22Rv1 (cell line): ENCODE measurements around the gene OVOL2.

Experiments used
- H3K27ac ChIP-seq: fragments of 450-650 bp; 2 replicates; pipeline ENCODE4 v1.5.1; 2017
- ZFX ChIP-seq: fragments of 450-650 bp; IDR thresholded peaks from 2 replicates; pipeline ENCODE4 v1.6.1; 2017; ENCODE audit warnings: antibody characterized with exemption, borderline replicate concordance
- TF ChIP-seq, protein P1 (sequence below): fragments of 450-650 bp; IDR thresholded peaks from 2 replicates; pipeline ENCODE4 v1.5.1; 2017; ENCODE audit warnings: mild to moderate bottlenecking

OVOL2 gene

DNA sequence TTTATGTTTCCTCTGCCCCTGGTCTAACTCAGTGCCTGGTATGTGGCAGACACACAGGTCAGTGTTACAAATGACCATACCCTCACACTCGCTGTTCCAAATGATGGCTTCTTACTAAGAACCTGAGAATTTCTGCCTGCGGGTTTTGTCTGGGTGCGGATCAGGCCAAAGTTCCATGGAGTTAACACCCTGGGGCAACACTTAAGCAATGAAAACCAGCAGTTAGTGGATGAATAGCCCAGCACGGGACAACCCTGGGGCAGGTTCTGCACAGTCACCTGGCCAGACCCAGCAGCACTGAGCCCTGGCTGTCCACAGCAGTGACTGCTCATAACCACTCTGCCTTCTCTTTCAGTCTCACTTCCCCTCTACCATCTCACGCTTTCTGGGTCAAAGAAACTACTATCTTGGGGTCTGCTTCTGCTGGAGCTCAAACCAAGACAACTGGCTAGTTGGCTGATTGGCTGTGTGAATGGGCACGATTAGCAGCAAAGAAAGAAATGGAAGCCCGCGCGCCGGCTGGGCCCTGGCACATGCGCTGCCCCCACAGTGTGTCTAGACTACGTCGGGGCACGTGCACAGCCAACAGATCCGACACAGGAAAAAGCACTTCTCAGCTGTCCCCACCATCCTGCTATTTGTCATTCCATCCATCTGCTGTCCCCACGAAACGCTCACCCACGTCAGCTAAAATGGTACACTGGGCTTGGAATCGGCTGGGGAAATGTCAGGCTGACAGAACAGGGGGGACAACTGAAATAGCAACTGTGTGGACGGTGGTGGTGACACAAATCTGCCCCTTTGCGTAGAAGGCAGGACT is 52.3 kb downstream of the OVOL2 start:
- no peak overlapping the region for H3K27ac ChIP-seq
- no peak for TF ChIP-seq ZFX

DNA sequence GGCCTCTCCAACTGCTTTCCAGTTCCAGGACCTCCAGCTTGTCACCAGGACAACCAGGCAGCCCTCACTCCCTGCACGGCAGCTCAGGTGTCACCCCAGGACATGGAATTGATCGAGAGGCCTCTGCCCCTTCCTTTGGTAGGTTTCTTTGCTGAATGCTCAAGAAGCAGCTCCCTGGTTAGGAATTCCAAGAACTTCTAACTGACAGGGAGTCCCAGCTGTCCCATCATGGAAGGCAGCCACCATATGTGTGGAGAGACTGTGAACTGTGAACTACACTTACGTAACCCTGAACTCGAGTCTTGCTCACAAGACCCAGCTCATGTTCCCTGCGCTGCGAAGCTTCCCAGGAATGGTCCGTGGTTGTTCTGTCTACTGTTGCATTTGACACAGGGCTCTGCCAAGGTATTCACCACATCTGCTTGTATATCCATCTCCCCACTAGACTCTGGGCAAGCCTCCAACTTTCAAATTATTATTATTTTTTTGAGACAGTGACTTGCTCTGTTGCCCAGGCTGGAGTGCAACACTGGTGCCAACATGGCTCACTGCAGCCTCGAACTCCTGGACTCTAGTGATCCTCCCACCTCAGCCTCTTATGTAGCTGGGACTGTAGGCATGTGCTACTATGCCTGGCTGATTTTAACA is 53.2 kb downstream of the OVOL2 start:
- no peak overlapping the region for H3K27ac ChIP-seq
- TF ChIP-seq, protein P1, sequence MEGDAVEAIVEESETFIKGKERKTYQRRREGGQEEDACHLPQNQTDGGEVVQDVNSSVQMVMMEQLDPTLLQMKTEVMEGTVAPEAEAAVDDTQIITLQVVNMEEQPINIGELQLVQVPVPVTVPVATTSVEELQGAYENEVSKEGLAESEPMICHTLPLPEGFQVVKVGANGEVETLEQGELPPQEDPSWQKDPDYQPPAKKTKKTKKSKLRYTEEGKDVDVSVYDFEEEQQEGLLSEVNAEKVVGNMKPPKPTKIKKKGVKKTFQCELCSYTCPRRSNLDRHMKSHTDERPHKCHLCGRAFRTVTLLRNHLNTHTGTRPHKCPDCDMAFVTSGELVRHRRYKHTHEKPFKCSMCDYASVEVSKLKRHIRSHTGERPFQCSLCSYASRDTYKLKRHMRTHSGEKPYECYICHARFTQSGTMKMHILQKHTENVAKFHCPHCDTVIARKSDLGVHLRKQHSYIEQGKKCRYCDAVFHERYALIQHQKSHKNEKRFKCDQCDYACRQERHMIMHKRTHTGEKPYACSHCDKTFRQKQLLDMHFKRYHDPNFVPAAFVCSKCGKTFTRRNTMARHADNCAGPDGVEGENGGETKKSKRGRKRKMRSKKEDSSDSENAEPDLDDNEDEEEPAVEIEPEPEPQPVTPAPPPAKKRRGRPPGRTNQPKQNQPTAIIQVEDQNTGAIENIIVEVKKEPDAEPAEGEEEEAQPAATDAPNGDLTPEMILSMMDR: no peak
- TF ChIP-seq ZFX: no peak

DNA sequence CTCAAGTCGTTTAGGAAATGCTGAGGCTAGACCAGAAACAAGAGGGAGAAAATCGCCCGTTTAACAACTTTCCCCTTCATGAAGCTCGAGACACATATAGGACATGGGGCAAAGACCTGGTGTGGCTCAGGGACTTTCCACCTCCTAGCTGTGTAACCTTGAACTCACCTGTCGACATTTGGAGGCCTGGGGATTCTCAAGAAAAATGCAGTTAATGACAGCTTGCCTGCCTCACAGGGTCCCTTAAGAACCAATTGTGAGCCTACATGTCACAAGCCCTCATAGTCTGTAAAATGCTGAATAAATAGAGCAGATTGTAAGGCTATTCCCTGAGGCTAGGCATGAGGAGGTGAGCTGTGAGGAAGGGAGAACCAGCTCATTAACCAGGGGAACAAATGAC is 53.8 kb downstream of the OVOL2 start:
- TF ChIP-seq, protein P1: no peak
- no peak for TF ChIP-seq ZFX

DNA sequence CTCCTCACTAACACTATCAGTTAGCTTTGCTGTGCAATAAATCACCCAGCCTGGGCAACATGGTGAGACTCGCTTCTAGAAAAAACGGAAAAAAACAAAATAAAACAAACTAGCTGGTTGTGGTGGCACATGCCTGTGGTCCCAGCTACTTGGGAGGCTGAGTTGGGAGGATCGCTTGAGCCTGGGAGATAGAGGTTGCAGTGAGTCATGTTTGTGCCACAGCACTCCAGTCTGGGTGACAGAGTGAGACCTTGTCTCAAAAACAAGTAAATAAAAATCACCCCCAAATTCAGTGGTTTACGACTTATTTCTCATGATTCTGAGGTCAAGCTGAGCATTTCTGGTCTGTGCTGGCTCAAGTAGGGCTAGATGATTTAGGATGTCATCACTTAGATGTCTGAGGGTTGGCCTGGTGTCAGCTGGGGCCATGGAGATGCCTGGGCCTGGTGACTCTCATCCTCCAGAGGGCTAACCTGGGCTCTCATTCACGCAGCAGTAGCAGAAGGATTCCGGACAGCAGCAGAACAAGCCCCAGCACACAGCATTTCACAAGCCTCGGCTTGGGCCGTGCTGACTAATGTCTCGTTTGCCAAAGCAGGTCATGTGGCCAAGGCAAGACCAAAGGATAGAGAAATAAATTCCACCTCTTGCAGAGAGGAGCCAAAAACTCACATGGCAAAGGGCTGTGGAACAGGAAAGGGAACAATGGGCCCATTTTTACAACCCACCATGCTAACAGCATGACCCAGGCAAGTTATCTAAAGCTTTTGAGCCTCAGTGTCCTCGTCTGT is 56.4 kb downstream of the OVOL2 start:
- no peak for TF ChIP-seq ZFX
- TF ChIP-seq, protein P1: no peak
- no peak overlapping the region for H3K27ac ChIP-seq

More for the DNA sequence above, 53.8 kb downstream of the OVOL2 start:
- H3K27ac ChIP-seq: no peak overlapping the region

DNA sequence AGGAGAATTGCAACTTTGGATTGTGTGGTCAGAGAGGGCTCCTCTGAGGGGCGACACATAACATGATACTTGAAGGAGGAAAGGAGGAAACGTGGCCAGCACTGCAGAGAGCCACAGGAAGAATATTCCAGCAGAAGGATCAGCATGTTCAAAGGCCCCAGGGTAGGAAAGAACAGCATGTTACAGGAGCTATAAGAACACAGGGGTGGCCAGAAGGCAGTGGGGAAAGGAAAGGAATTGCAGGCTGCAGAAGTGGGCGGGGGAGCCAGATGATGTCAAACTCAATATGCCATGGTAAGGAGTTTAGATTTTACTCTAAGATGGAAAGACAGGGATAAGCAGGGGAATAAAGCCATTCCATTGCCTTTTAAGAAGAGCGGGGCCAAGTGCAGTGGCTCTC is 58.1 kb downstream of the OVOL2 start:
- no peak overlapping the region for H3K27ac ChIP-seq
- TF ChIP-seq, protein P1: no peak
- no peak for TF ChIP-seq ZFX

DNA sequence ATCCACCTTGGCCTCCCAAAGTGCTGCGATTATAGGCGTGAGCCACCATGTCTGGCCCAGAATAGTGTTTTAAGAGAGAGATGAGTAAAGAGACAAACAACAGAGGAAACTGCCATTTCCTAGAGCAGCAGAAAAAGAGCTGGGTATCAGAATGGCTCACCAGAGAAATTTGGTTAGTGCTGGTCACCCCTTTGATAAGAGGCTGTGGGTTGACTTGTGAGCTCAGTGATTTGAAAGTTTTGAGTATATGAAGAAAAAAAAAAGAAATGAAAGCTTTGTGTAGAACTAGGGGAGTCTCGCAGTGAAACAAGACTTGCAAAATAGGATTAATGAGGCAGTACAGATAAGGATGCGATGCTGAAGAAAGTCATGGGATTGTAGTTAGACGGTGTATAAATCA is 59.3 kb downstream of the OVOL2 start:
- TF ChIP-seq, protein P1: no peak
- no peak for TF ChIP-seq ZFX

DNA sequence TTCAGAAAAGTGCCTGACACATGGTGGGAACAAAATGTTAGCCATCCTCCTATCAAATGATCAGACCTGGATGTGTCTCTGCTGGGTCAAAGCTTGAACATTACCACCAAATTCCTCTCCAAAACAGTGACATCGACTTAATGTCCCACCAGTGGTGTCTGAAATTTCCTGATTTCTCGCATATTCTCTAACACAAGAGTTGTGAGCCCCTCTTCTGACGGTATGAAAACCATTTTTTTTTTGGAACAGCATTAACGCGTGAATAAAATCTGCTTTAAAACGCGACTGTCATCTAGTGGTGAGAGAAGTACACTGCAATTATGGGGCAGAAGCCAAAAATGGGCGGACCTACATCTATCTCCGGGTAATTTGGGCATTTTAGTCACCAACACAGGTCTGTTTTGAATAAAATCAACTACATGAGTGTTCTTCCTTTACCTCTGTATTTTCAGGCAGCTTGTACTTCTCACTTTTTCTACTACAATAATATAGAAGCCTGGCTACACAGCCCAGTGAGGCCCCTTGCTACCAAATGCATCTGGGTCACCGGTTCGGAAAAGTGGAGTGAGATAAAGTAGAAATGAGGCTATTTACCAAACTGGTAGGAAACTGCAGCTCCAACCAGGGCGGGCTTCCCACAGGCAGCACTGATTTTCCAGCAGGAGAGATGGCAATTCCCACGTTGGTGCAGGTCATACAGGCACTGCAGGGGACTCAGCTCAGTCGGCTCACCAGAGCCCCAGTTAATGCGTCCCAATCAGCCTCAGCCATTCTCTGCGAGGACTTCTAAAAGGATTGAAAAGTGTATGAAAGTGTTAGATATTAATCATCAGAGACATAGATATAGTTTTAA is 61.5 kb downstream of the OVOL2 start:
- TF ChIP-seq ZFX: no peak
- TF ChIP-seq, protein P1: peak; percentile 96
- no peak overlapping the region for H3K27ac ChIP-seq

More for the DNA sequence above, 59.3 kb downstream of the OVOL2 start:
- no peak overlapping the region for H3K27ac ChIP-seq
